Fibroblast of skin of abdomen (primary cell): ENCODE results near the gene STAB2.
"Not testable (repeated sequence)": the region's sequence is repeated elsewhere in the genome, so short reads cannot be mapped to it uniquely, and the experiment has no call there.

Experiments
- DNase-seq: peaks from one replicate; pipeline ENCODE4 v3.0.0-alpha.2; 2013

STAB2 gene

GRCh38 chr12:103809154-103809553, 222.1 kb downstream of the STAB2 start:
- no peak for DNase-seq

DNA sequence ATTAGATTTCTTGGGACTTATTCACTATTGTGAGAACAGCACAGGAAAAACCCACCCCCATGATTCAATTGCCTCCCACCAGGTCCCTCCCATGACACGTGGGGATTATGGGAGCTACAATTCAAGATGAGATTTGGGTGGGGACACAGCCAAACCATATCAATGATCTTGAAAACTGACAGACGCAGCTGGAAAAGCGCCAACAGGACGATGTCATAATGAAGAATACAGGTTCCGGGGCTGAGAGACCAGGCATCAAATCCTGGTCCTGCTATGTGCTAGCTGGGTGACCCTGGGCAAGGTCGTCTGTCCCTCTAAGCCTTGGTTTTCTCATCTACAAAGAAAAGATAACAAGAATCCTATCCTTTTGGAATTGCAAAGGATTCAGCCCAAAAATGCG, 222.6 kb downstream of the STAB2 start:
- not testable (repeated sequence) for DNase-seq

- DNase-seq, result no peak
Observed at GRCh38 chr12:103810111-103810510, 223.0 kb downstream of the STAB2 start.

GRCh38 chr12:103811791-103812190, 224.7 kb downstream of the STAB2 start:
- no peak for DNase-seq

DNA sequence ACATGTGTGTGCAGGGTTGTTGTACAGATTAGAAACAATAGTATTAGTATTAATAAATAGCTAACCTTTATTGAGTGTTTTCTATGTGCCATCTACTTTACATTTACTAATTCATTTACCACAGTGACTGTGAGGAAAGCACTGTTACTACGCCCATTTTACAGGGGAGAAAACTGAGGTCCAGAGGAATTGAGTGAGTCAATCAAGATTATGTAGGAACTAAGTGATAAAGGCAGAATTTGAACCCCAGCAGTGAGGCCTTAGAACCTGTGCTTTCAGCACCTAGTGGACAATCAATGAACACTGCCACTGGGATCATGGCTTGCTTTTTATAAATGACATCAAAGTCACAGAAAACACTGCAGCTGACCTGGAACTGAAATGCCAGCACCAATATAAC, 225.7 kb downstream of the STAB2 start:
- DNase-seq, result no peak

- DNase-seq, result no peak
Observed at GRCh38 chr12:103813426-103813825, 226.4 kb downstream of the STAB2 start.

- DNase-seq, result no peak
Observed at GRCh38 chr12:103813949-103814348, 226.9 kb downstream of the STAB2 start.

DNA sequence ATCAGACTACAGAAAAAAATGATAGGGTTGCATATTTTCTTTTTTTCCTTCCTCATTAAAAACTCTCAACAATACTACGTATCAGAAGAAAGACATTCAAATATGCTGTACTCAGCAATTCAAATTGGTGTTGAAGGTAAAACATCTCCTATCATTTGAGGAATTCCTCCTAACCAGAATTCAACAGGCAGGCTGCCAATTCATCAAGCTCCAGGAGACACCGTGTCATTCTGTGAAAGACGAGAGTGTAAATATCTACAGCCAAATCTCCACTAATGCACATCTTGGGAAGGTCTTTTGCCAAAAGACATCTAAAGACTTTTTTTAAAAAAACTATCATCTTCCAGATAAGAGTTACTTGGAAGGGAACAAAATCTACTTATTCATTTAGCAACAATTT, 227.4 kb downstream of the STAB2 start:
- DNase-seq, result peak; percentile 60
